LNCAP (cell line): ENCODE data around the gene AMER3.

Experiments used
- CTCF ChIP-seq: fragments of 450-650 bp; IDR thresholded peaks from 2 replicates; pipeline ENCODE4 v1.5.1; 2017; ENCODE audit warnings: mild to moderate bottlenecking

The AMER3 gene

GRCh38 chr2:130755256-130756052, at the start of gene AMER3:
Gene AMER3, plus strand, starts transcription at chr2:130755540. Its CDS starts 6,533 bp downstream, at chr2:130762073.
- TF ChIP-seq CTCF = no peak

- TF ChIP-seq CTCF = no peak
Measured at GRCh38 chr2:130720036-130720435, 35.3 kb upstream of the AMER3 start.

- TF ChIP-seq CTCF = no peak
Measured at GRCh38 chr2:130720528-130720927, 34.8 kb upstream of the AMER3 start.

- no peak for TF ChIP-seq CTCF
Measured at GRCh38 chr2:130724455-130724854, 30.9 kb upstream of the AMER3 start.

GRCh38 chr2:130726614-130727180, 28.6 kb upstream of the AMER3 start:
- TF ChIP-seq CTCF = no peak

- TF ChIP-seq CTCF = no peak
Measured at GRCh38 chr2:130727286-130727924, 27.9 kb upstream of the AMER3 start.

GRCh38 chr2:130728007-130728454, 27.3 kb upstream of the AMER3 start:
- TF ChIP-seq CTCF = no peak
